ENCODE results near the gene UBA3.

The UBA3 gene

GRCh38 chr3:69092030-69092516 is 11.9 kb upstream of the UBA3 start:
- no peak for DNase-seq (ENCODE audit: low spot score)
- no peak for TF ChIP-seq CTCF (IDR thresholded peaks at IDR 0.05; ENCODE audit: extremely low read depth, missing control alignments)

- DNase-seq (ENCODE audit: low spot score), result no peak
- TF ChIP-seq CTCF (IDR thresholded peaks at IDR 0.05; ENCODE audit: extremely low read depth, missing control alignments), result no peak
Observed at GRCh38 chr3:69091389-69092029, 11.3 kb upstream of the UBA3 start.

GRCh38 chr3:69090021-69090420 is 9.9 kb upstream of the UBA3 start:
- no peak for TF ChIP-seq CTCF (IDR thresholded peaks at IDR 0.05; ENCODE audit: extremely low read depth, missing control alignments)
- no peak for DNase-seq (ENCODE audit: low spot score)

GRCh38 chr3:69088063-69088462 is 7.9 kb upstream of the UBA3 start:
- no peak for DNase-seq (ENCODE audit: low spot score)
- no peak for TF ChIP-seq CTCF (IDR thresholded peaks at IDR 0.05; ENCODE audit: extremely low read depth, missing control alignments)

- no peak for TF ChIP-seq CTCF (IDR thresholded peaks at IDR 0.05; ENCODE audit: extremely low read depth, missing control alignments)
- no peak for DNase-seq (ENCODE audit: low spot score)
Observed at GRCh38 chr3:69087030-69087791, 7.0 kb upstream of the UBA3 start.

GRCh38 chr3:69085833-69086722 is 5.9 kb upstream of the UBA3 start:
- DNase-seq (ENCODE audit: low spot score), result no peak

More at GRCh38 chr3:69085833-69086722, 5.9 kb upstream of the UBA3 start:
- no peak for TF ChIP-seq CTCF (IDR thresholded peaks at IDR 0.05; ENCODE audit: extremely low read depth, missing control alignments)
